Measurements from ENCODE around the gene HMSD. TPM values are rescaled to one million over a fixed set of nuclear protein-coding genes. Genes with fewer than 3 reads are reported as not detected.

The HMSD gene
- total and polyA plus RNA-seq, 8 donors: 0.08 to 3.2 (median 0.33) TPM; not detected in 4

GRCh38 chr18:63974991-63975390 lies 25.9 kb downstream of the HMSD start:
- FAIRE-seq (no peak), ATAC-seq (no peak), DNase-seq (no peak)
- intact Hi-C loops (cut with DNase I): no loop called here
- Histone ChIP-seq H3K4me3 (no peak overlapping the region), H3K27me3 (no peaks in the 10 kb centered on the region), H3K4me1 (peaks cover 0 to 4% (median 4%) of the 10 kb centered on the region in 3 donors), H3K27ac (no peak overlapping the region), H3K9me3 (no peaks in the 10 kb centered on the region), H3K36me3 (no peaks in the 10 kb centered on the region)
- WGBS, 2 donors: 19 to 28% methylated on average over 2 of the region's 2 CpGs
- TF ChIP-seq CTCF (IDR thresholded peaks at IDR 0.05): no peak

- Histone ChIP-seq H3K9me3 (no peaks in the 10 kb centered on the region), H3K4me3 (no peak overlapping the region), H3K4me1 (peaks cover 0 to 7% (median 4%) of the 10 kb centered on the region in 3 donors), H3K27ac (no peak overlapping the region), H3K36me3 (no peaks in the 10 kb centered on the region), H3K27me3 (no peaks in the 10 kb centered on the region)
- 54 to 64% methylated on average over 3 of the region's 3 CpGs for WGBS, 2 donors
- no peak for TF ChIP-seq CTCF (IDR thresholded peaks at IDR 0.05)
- FAIRE-seq (no peak), DNase-seq (no peak), ATAC-seq (no peak)
- intact Hi-C loops (cut with DNase I): no loop called here
Observed at GRCh38 chr18:63975628-63976027, 26.5 kb downstream of the HMSD start.

- no peak overlapping the region for H3K4me3 ChIP-seq
- no peak overlapping the region for H3K27ac ChIP-seq
- FAIRE-seq (no peak), DNase-seq (no peak), ATAC-seq (no peak)
- no peaks in the 10 kb centered on the region for H3K27me3 ChIP-seq
- H3K9me3 ChIP-seq: no peaks in the 10 kb centered on the region
- intact Hi-C loops (cut with DNase I): no loop called here
- no peaks in the 10 kb centered on the region for H3K36me3 ChIP-seq
- peaks cover 0 to 7% (median 4%) of the 10 kb centered on the region in 3 donors for H3K4me1 ChIP-seq
- 80% methylated on average over 3 of the region's 3 CpGs for WGBS, 2 donors
- no peak for TF ChIP-seq CTCF (IDR thresholded peaks at IDR 0.05)
Observed at GRCh38 chr18:63977040-63977439, 27.9 kb downstream of the HMSD start.

GRCh38 chr18:63979409-63979920 lies 30.4 kb downstream of the HMSD start:
- Histone ChIP-seq H3K27me3 (no peaks in the 10 kb centered on the region), H3K36me3 (no peaks in the 10 kb centered on the region), H3K9me3 (no peaks in the 10 kb centered on the region), H3K4me1 (peaks cover 0 to 7% (median 4%) of the 10 kb centered on the region in 3 donors), H3K4me3 (peak overlapping the region in 2 of 4 donors; percentile 12 to 19), H3K27ac (peak overlapping the region in 3 of 4 donors; percentile 3 to 64 (median 33))
- WGBS, 2 donors: 6 to 7% methylated on average over 6 of the region's 6 CpGs
- ATAC-seq (peak; percentile 83 to 93 (median 93)), DNase-seq (peak in 3 of 6 donors; percentile 37 to 55 (median 44)), FAIRE-seq (no peak)
- peak; percentile 58 to 74 (median 70) for TF ChIP-seq CTCF (IDR thresholded peaks at IDR 0.05)
- intact Hi-C loops (cut with DNase I): no loop called here

- Histone ChIP-seq H3K27ac (peak overlapping the region in 3 of 4 donors; percentile 3 to 64 (median 33)), H3K9me3 (no peaks in the 10 kb centered on the region), H3K36me3 (no peaks in the 10 kb centered on the region), H3K27me3 (no peaks in the 10 kb centered on the region), H3K4me1 (peaks cover 0 to 7% (median 4%) of the 10 kb centered on the region in 3 donors), H3K4me3 (peak overlapping the region in 2 of 4 donors; percentile 12 to 19)
- intact Hi-C loops (cut with DNase I): no loop called here
- no peak for DNase-seq
- FAIRE-seq: no peak
- peak in 2 of 4 donors; percentile 36 for ATAC-seq
- no peak for TF ChIP-seq CTCF (IDR thresholded peaks at IDR 0.05)
- 50 to 58% methylated on average over 7 of the region's 7 CpGs for WGBS, 2 donors
Observed at GRCh38 chr18:63980027-63980426, 30.9 kb downstream of the HMSD start.

Data from pancreas (tissue), 10 donors.